SK-N-SH treated with all-trans-retinoic acid at 6 μM for 48 hours (cell line): ENCODE results near the gene GRID1.

Experiments
- ATAC-seq: fragments of 200-7000 bp; cut with Tn5 transposase; 3 replicates; pipeline ENCODE4 v1.9.1; 2020; ENCODE audit warnings: mild to moderate bottlenecking, moderate library complexity
- ARNTL ChIP-seq: fragments of 450-650 bp; formaldehyde crosslinking; IDR thresholded peaks from 2 replicates; pipeline ENCODE4 v1.5.0; 2020; ENCODE audit warnings: low read depth, mild to moderate bottlenecking, moderate library complexity, borderline replicate concordance
- CSDC2 ChIP-seq: fragments of 250-450 bp; sonication (Bioruptor Pico); IDR thresholded peaks from 2 replicates; pipeline ENCODE4 v1.5.0; 2020; ENCODE audit warnings: mild to moderate bottlenecking, moderate library complexity
- ESRRG ChIP-seq: fragments of 250-450 bp; sonication (Bioruptor Pico); IDR thresholded peaks from 2 replicates; pipeline ENCODE4 v1.6.1; 2021; ENCODE audit warnings: mild to moderate bottlenecking
- GLIS3 ChIP-seq: fragments of 250-450 bp; sonication (Bioruptor Pico); IDR thresholded peaks from 2 replicates; pipeline ENCODE4 v1.5.0; 2020; ENCODE audit warnings: mild to moderate bottlenecking, moderate library complexity
- ISL1 ChIP-seq: fragments of 250-450 bp; sonication (Bioruptor Pico); IDR thresholded peaks from 2 replicates; pipeline ENCODE4 v2.1.2; 2022; ENCODE audit warnings: mild to moderate bottlenecking, moderate library complexity
- OSR1 ChIP-seq: fragments of 250-450 bp; sonication (Bioruptor Pico); IDR thresholded peaks from 2 replicates; pipeline ENCODE4 v1.8.0; 2022; ENCODE audit warnings: moderate library complexity, mild to moderate bottlenecking, inconsistent platforms
- PPARA ChIP-seq: fragments of 250-450 bp; sonication (Bioruptor Pico); IDR thresholded peaks from 2 replicates; pipeline ENCODE4 v1.5.0; 2020; ENCODE audit warnings: mild to moderate bottlenecking, borderline replicate concordance
- RARB ChIP-seq: fragments of 250-450 bp; sonication (Bioruptor Pico); IDR thresholded peaks from 2 replicates; pipeline ENCODE4 v1.8.0; 2021; ENCODE audit warnings: mild to moderate bottlenecking, moderate library complexity
- SNAI2 ChIP-seq: fragments of 250-450 bp; sonication (Bioruptor Pico); IDR thresholded peaks from 2 replicates; pipeline ENCODE4 v1.5.0; 2020; ENCODE audit warnings: mild to moderate bottlenecking, moderate library complexity
- TCF4 ChIP-seq: fragments of 250-450 bp; sonication (Bioruptor Pico); IDR thresholded peaks from 2 replicates; pipeline ENCODE4 v1.8.0; 2021; ENCODE audit warnings: mild to moderate bottlenecking, moderate library complexity, borderline replicate concordance
- TOX ChIP-seq: fragments of 250-450 bp; sonication (Bioruptor Pico); IDR thresholded peaks from 2 replicates; pipeline ENCODE4 v1.8.0; 2021; ENCODE audit warnings: mild to moderate bottlenecking, moderate library complexity, borderline replicate concordance
- ZFP3 ChIP-seq: fragments of 250-450 bp; sonication (Bioruptor Pico); IDR thresholded peaks from 2 replicates; pipeline ENCODE4 v1.5.0; 2020; ENCODE audit warnings: mild to moderate bottlenecking, moderate library complexity
- ZFP30 ChIP-seq: fragments of 450-650 bp; formaldehyde crosslinking; IDR thresholded peaks from 2 replicates; pipeline ENCODE4 v1.5.0; 2022; ENCODE audit warnings: mild to moderate bottlenecking, moderate library complexity
- ZNF565 ChIP-seq: fragments of 450-650 bp; formaldehyde crosslinking; conservative IDR thresholded peaks from 2 replicates; pipeline ENCODE4 v1.5.0; 2020; ENCODE audit warnings: low read depth, mild to moderate bottlenecking, moderate library complexity
- ZNF70 ChIP-seq: fragments of 450-650 bp; formaldehyde crosslinking; IDR thresholded peaks from 2 replicates; pipeline ENCODE4 v1.5.0; 2020; ENCODE audit warnings: mild to moderate bottlenecking, moderate library complexity
- ZNF8 ChIP-seq: fragments of 450-650 bp; formaldehyde crosslinking; IDR thresholded peaks from 2 replicates; pipeline ENCODE4 v1.5.0; 2020; ENCODE audit warnings: mild to moderate bottlenecking, moderate library complexity
- TF ChIP-seq, protein P1 (sequence below): fragments of 250-450 bp; sonication (Bioruptor Pico); IDR thresholded peaks from 2 replicates; pipeline ENCODE4 v1.8.0; 2020; ENCODE audit warnings: mild to moderate bottlenecking, moderate library complexity, borderline replicate concordance
- TF ChIP-seq, protein P2 (sequence below): fragments of 250-450 bp; sonication (Bioruptor Pico); IDR thresholded peaks from 2 replicates; pipeline ENCODE4 v1.5.1; 2020; ENCODE audit warnings: low read depth, mild to moderate bottlenecking, moderate library complexity
- TF ChIP-seq, protein P3 (sequence below): fragments of 250-450 bp; sonication (Bioruptor Pico); IDR thresholded peaks from 2 replicates; pipeline ENCODE4 v1.5.0; 2020; ENCODE audit warnings: mild to moderate bottlenecking, moderate library complexity
- TF ChIP-seq, protein P4 (sequence below): fragments of 250-450 bp; sonication (Bioruptor Pico); IDR thresholded peaks from 2 replicates; pipeline ENCODE4 v1.5.1; 2021; ENCODE audit warnings: mild to moderate bottlenecking, moderate library complexity
- TF ChIP-seq, protein P5 (sequence below): fragments of 250-450 bp; sonication (Bioruptor Pico); IDR thresholded peaks from 2 replicates; pipeline ENCODE4 v1.8.0; 2021; ENCODE audit warnings: low read depth, mild to moderate bottlenecking, moderate library complexity, borderline replicate concordance

The GRID1 gene

DNA sequence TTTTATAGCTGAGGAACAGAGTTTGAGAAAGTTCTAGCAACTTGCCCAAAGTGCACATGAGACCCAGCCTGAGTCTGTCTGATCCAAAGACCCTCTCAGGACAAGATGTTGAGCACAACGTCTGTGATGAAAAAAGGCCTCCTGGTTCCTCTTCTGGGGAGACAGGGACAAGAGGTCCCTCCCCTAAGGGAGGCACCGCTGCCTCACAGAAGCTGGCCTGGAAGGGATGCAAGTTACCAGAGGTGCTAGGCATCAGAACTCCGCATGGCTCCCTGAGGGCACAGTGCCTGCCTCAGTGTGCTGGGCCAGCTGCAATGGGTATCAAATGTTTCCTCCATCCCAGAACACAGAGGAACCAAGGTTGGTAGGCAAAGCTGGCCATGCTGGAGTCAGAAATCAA lies 302.4 kb downstream of the GRID1 start:
- ATAC-seq: no peak
- no peak for TF ChIP-seq ISL1 (CRISPR knock-in tag)
- no peak for TF ChIP-seq SNAI2 (CRISPR knock-in tag)
- no peak for TF ChIP-seq TOX
- no peak for TF ChIP-seq ZFP3 (CRISPR knock-in tag)
- TF ChIP-seq, protein P1, sequence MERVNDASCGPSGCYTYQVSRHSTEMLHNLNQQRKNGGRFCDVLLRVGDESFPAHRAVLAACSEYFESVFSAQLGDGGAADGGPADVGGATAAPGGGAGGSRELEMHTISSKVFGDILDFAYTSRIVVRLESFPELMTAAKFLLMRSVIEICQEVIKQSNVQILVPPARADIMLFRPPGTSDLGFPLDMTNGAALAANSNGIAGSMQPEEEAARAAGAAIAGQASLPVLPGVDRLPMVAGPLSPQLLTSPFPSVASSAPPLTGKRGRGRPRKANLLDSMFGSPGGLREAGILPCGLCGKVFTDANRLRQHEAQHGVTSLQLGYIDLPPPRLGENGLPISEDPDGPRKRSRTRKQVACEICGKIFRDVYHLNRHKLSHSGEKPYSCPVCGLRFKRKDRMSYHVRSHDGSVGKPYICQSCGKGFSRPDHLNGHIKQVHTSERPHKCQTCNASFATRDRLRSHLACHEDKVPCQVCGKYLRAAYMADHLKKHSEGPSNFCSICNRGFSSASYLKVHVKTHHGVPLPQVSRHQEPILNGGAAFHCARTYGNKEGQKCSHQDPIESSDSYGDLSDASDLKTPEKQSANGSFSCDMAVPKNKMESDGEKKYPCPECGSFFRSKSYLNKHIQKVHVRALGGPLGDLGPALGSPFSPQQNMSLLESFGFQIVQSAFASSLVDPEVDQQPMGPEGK: no peak
- TF ChIP-seq ESRRG (CRISPR knock-in tag): no peak
- no peak for TF ChIP-seq OSR1
- no peak for TF ChIP-seq ZNF565 (CRISPR knock-in tag)
- no peak for TF ChIP-seq PPARA (CRISPR knock-in tag)
- no peak for TF ChIP-seq TCF4 (CRISPR knock-in tag)
- no peak for TF ChIP-seq ARNTL (CRISPR knock-in tag)
- TF ChIP-seq, protein P2, sequence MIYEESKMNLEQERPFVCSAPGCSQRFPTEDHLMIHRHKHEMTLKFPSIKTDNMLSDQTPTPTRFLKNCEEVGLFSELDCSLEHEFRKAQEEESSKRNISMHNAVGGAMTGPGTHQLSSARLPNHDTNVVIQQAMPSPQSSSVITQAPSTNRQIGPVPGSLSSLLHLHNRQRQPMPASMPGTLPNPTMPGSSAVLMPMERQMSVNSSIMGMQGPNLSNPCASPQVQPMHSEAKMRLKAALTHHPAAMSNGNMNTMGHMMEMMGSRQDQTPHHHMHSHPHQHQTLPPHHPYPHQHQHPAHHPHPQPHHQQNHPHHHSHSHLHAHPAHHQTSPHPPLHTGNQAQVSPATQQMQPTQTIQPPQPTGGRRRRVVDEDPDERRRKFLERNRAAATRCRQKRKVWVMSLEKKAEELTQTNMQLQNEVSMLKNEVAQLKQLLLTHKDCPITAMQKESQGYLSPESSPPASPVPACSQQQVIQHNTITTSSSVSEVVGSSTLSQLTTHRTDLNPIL (CRISPR knock-in tag): no peak
- TF ChIP-seq, protein P3, sequence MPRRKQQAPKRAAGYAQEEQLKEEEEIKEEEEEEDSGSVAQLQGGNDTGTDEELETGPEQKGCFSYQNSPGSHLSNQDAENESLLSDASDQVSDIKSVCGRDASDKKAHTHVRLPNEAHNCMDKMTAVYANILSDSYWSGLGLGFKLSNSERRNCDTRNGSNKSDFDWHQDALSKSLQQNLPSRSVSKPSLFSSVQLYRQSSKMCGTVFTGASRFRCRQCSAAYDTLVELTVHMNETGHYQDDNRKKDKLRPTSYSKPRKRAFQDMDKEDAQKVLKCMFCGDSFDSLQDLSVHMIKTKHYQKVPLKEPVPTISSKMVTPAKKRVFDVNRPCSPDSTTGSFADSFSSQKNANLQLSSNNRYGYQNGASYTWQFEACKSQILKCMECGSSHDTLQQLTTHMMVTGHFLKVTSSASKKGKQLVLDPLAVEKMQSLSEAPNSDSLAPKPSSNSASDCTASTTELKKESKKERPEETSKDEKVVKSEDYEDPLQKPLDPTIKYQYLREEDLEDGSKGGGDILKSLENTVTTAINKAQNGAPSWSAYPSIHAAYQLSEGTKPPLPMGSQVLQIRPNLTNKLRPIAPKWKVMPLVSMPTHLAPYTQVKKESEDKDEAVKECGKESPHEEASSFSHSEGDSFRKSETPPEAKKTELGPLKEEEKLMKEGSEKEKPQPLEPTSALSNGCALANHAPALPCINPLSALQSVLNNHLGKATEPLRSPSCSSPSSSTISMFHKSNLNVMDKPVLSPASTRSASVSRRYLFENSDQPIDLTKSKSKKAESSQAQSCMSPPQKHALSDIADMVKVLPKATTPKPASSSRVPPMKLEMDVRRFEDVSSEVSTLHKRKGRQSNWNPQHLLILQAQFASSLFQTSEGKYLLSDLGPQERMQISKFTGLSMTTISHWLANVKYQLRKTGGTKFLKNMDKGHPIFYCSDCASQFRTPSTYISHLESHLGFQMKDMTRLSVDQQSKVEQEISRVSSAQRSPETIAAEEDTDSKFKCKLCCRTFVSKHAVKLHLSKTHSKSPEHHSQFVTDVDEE (CRISPR knock-in tag): no peak
- TF ChIP-seq, protein P4, sequence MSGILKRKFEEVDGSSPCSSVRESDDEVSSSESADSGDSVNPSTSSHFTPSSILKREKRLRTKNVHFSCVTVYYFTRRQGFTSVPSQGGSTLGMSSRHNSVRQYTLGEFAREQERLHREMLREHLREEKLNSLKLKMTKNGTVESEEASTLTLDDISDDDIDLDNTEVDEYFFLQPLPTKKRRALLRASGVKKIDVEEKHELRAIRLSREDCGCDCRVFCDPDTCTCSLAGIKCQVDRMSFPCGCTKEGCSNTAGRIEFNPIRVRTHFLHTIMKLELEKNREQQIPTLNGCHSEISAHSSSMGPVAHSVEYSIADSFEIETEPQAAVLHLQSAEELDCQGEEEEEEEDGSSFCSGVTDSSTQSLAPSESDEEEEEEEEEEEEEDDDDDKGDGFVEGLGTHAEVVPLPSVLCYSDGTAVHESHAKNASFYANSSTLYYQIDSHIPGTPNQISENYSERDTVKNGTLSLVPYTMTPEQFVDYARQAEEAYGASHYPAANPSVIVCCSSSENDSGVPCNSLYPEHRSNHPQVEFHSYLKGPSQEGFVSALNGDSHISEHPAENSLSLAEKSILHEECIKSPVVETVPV (CRISPR knock-in tag): no peak
- no peak for TF ChIP-seq ZNF70
- TF ChIP-seq RARB: no peak
- no peak for TF ChIP-seq ZNF8 (CRISPR knock-in tag)
- TF ChIP-seq CSDC2 (CRISPR knock-in tag): no peak
- TF ChIP-seq, protein P5, sequence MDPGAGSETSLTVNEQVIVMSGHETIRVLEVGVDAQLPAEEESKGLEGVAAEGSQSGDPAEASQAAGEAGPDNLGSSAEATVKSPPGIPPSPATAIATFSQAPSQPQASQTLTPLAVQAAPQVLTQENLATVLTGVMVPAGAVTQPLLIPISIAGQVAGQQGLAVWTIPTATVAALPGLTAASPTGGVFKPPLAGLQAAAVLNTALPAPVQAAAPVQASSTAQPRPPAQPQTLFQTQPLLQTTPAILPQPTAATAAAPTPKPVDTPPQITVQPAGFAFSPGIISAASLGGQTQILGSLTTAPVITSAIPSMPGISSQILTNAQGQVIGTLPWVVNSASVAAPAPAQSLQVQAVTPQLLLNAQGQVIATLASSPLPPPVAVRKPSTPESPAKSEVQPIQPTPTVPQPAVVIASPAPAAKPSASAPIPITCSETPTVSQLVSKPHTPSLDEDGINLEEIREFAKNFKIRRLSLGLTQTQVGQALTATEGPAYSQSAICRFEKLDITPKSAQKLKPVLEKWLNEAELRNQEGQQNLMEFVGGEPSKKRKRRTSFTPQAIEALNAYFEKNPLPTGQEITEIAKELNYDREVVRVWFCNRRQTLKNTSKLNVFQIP (CRISPR knock-in tag): no peak
- TF ChIP-seq ZFP30 (CRISPR knock-in tag): no peak

DNA sequence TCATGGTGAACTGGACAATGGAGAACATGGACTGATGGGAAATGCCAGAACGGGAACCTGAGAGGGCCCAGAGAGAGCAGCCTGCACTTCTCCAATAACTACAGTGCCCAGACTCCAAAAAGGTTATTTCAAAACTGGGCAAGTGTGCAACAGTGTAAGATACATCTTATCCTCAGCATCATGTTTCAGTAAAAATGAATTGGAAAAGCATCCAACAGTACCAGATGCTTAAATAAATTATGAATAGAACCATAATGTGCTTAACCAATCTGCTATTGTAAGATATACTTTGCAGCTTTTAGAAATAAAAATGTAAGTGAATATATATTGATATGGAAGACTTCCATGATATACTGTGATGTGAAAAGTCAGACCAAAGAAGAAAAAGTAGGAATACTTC lies 303.3 kb downstream of the GRID1 start:
- TF ChIP-seq ZFP3 (CRISPR knock-in tag) (no peak), ARNTL (CRISPR knock-in tag) (no peak), TOX (no peak), ZNF8 (CRISPR knock-in tag) (no peak), ISL1 (CRISPR knock-in tag) (no peak), CSDC2 (CRISPR knock-in tag) (no peak), ZFP30 (CRISPR knock-in tag) (no peak), OSR1 (no peak), ESRRG (CRISPR knock-in tag) (no peak), RARB (no peak), TCF4 (CRISPR knock-in tag) (no peak), PPARA (CRISPR knock-in tag) (no peak), GLIS3 (no peak), ZNF565 (CRISPR knock-in tag) (no peak), ZNF70 (no peak), SNAI2 (CRISPR knock-in tag) (no peak)
- TF ChIP-seq, protein P3 (CRISPR knock-in tag): no peak
- TF ChIP-seq, protein P2 (CRISPR knock-in tag): no peak
- TF ChIP-seq, protein P4 (CRISPR knock-in tag): no peak
- no peak for ATAC-seq
